ENCODE results near the gene ALKBH5. TPM values are rescaled to one million over a fixed set of nuclear protein-coding genes. Genes with fewer than 3 reads are reported as not detected.

Gene ALKBH5
- total and polyA plus RNA-seq, 2 experiments from 2014 or later, result 32.2 to 117 TPM

- TF ChIP-seq CTCF (conservative IDR thresholded peaks at IDR 0.05; ENCODE audit: low read depth in 2 of 2) (peak in 1 of 2 experiments; percentile 20; a peak in 1 of 4 replicates), STAT1 (IDR thresholded peaks at IDR 0.05; ENCODE audit: unreplicated experiment) (no peak), ZNF331 (CRISPR knock-in tag; IDR thresholded peaks at IDR 0.05; ENCODE audit: low read depth) (no peak)
- TF ChIP-seq, protein P1, sequence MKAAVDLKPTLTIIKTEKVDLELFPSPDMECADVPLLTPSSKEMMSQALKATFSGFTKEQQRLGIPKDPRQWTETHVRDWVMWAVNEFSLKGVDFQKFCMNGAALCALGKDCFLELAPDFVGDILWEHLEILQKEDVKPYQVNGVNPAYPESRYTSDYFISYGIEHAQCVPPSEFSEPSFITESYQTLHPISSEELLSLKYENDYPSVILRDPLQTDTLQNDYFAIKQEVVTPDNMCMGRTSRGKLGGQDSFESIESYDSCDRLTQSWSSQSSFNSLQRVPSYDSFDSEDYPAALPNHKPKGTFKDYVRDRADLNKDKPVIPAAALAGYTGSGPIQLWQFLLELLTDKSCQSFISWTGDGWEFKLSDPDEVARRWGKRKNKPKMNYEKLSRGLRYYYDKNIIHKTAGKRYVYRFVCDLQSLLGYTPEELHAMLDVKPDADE (IDR thresholded peaks at IDR 0.05), result no peak
These were observed 759 bp downstream of the ALKBH5 start (continued) for GRCh38 chr17:18184143-18185031.

DNA sequence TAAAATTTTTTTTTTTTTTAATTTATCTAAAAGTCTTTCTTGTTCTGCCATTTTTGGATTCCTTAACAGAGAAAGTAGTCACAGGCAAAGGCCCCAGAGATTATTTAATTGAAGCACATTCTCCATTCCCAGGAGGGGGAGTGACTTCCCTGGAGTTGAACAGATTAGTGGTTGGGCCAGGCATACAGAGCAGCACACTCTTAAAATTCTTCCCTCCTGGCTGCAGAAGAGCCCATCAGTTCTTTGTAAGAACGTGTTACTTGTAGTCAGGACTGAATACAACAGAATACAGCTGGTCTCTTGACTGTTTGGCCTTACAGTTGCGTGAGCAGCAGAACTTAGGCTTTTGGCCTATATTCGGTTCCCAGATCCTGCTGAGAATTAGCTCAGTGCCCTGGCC lies 1.8 kb downstream of the ALKBH5 start:
- Histone ChIP-seq H3K4me1 (ENCODE audit: insufficient read depth) (peaks cover 26% of the 10 kb centered on the region), H3K79me2 (replicated peaks; ENCODE audit: insufficient read depth) (peaks cover 62% of the 10 kb centered on the region), H4K20me1 (replicated peaks; ENCODE audit: insufficient read depth) (peaks cover 57% of the 10 kb centered on the region), H3K27ac (ENCODE audit: low read depth) (no peak overlapping the region), H3K4me3 (peak overlapping the region; percentile 67), H3K9me2 (ENCODE audit: insufficient read depth) (no peaks in the 10 kb centered on the region), H3K36me3 (ENCODE audit: insufficient read depth) (peaks cover 7% of the 10 kb centered on the region; the same call in 1 of the 2 replicates), H3K27me3 (ENCODE audit: insufficient read depth) (no peaks in the 10 kb centered on the region), H2AFZ (no peak overlapping the region), H3K4me2 (peak overlapping the region; percentile 100), H3F3A (replicated peaks; ENCODE audit: low read depth) (peaks cover 24% of the 10 kb centered on the region)
- peaks cover 38% of the 10 kb centered on the region for H3K36me3 Mint-ChIP-seq (ENCODE audit: low read depth)
- no peak for TF ChIP-seq EZH2 (IDR thresholded peaks at IDR 0.05; ENCODE audit: low read depth, unreplicated experiment)
- TF ChIP-seq JUNB (IDR thresholded peaks at IDR 0.05; ENCODE audit: unreplicated experiment), result no peak
- DNase-seq (ENCODE audit: low spot score) (peak; percentile 37), ATAC-seq (no peak)
- no peaks in the 10 kb centered on the region for H3K9me3 Mint-ChIP-seq
- peak overlapping the region; percentile 94 for H3K4me3 Mint-ChIP-seq
- peaks cover 12% of the 10 kb centered on the region for H3K27me3 Mint-ChIP-seq (ENCODE audit: insufficient read depth, low read depth, poor library complexity)
- peaks cover 38% of the 10 kb centered on the region for H3K4me1 Mint-ChIP-seq
- H3K27ac Mint-ChIP-seq, result no peak overlapping the region

GRCh38 chr17:18185832-18186626 lies 2.4 kb downstream of the ALKBH5 start:
- Histone ChIP-seq H3K79me2 (replicated peaks; ENCODE audit: insufficient read depth) (peaks cover 69% of the 10 kb centered on the region), H4K20me1 (replicated peaks; ENCODE audit: insufficient read depth) (peaks cover 64% of the 10 kb centered on the region), H3K36me3 (ENCODE audit: insufficient read depth) (peaks cover 7% of the 10 kb centered on the region; the same call in 1 of the 2 replicates), H3K4me1 (ENCODE audit: insufficient read depth) (peaks cover 28% of the 10 kb centered on the region), H2AFZ (no peak overlapping the region), H3K27me3 (ENCODE audit: insufficient read depth) (no peaks in the 10 kb centered on the region), H3K4me3 (peak overlapping the region; percentile 67), H3K4me2 (peak overlapping the region; percentile 100), H3F3A (replicated peaks; ENCODE audit: low read depth) (peaks cover 24% of the 10 kb centered on the region), H3K9me2 (ENCODE audit: insufficient read depth) (no peaks in the 10 kb centered on the region), H3K27ac (ENCODE audit: low read depth) (no peak overlapping the region)
- ATAC-seq (no peak), DNase-seq (ENCODE audit: low spot score) (no peak)
- Mint-ChIP-seq H3K9me3 (no peaks in the 10 kb centered on the region), H3K27me3 (ENCODE audit: insufficient read depth, low read depth, poor library complexity) (peaks cover 12% of the 10 kb centered on the region), H3K4me1 (peaks cover 38% of the 10 kb centered on the region), H3K27ac (peak overlapping the region; percentile 87), H3K4me3 (peak overlapping the region; percentile 94), H3K36me3 (ENCODE audit: low read depth) (peaks cover 39% of the 10 kb centered on the region)
- TF ChIP-seq REST (IDR thresholded peaks at IDR 0.05; ENCODE audit: unreplicated experiment), result no peak
- TF ChIP-seq JUNB (IDR thresholded peaks at IDR 0.05; ENCODE audit: unreplicated experiment), result no peak
- TF ChIP-seq EZH2 (IDR thresholded peaks at IDR 0.05; ENCODE audit: low read depth, unreplicated experiment), result no peak
- TF ChIP-seq POLR2AphosphoS5 (IDR thresholded peaks at IDR 0.05; ENCODE audit: low read depth), result no peak
- no peak for TF ChIP-seq ZNF331 (CRISPR knock-in tag; IDR thresholded peaks at IDR 0.05; ENCODE audit: low read depth)
- TF ChIP-seq NANOG (IDR thresholded peaks at IDR 0.05; ENCODE audit: borderline replicate concordance), result no peak
- TF ChIP-seq EZH2phosphoT487 (IDR thresholded peaks at IDR 0.05; ENCODE audit: unreplicated experiment), result no peak

All from GM23338 (cell line).